ENCODE results near the gene AKAP9. TPM values are rescaled to one million over a fixed set of nuclear protein-coding genes. Genes with fewer than 3 reads are reported as not detected.

The AKAP9 gene
- total RNA-seq: 10.5 and 18.7 TPM in 2 replicates

DNA sequence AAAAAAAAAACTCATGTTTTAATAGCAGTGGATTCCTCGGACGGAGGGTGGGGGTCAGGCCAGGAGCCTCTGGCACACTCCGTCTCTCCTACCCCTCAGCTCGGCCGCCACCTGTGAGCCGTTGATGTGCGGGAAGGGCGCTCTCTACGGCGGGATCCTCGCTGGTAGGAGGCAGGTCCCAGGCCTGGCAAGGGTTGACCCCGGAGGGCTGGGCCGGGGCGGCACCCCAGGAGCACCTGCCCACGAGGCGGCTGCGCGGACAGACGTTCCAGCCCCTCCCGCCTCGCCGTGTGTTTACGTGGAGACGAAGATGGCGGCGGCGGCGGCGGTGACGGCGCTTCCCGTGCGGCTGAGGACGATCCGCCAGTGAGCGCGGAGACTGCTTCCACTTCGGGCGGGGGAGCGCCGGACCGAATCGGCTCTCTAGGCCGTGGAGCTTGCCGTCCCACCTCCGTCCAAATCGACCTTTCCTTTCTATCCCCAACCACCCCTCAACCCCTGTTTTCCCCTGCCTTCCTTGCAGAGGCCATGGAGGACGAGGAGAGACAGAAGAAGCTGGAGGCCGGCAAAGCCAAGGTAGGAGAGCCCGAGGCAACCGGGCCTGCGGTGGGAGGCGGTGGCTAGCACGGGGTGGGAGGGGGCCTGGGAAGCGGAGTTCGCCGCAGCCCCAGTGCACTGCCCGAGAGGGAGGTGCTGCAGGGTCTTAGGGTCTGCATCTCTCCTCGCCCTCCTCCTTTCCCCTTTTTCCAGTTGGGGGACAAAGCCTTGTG, at the start of gene AKAP9:
Gene AKAP9, plus strand, starts transcription at position 291 of the 770 bp plus-strand sequence. Its CDS starts 238 bp downstream, at position 529.

DNA sequence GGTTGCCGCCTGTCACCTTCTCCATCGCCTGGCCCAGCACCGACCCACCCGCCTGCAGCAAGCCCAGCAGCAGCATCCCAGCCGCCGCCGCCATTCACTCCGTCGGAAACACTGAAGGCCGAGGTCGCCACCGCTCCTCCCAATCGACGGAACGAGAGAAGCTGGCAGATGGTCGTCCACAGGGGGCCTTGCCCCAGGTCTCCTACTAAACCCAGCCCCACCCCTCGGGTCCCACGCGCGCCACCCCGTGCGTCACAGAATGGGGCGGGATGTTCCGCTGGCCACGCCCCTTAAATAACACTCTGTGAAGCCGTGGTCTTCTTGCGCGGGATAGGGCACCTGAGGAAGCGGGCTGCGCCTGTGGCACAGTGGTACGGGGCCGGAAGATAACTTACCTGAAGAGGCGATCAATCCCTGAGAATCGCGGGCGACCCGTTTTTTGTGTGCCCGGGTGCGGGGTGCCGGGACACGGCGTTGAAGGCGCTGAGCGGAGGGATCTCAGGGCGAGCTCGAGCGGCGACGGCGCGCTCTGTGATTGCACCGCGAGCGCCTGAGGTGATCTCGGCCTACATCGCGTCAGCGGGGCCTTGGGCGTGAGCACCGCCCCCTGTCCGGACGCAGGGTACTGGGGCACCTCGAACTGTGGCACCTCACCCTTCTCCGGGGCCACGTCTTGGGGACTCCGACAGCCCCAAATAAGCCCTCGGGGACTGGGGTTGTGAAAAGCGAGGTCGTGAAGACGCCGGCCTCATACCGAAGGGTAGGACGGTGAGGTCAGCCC, 193.8 kb downstream of the AKAP9 start, which contains the start of gene CYP51A1:
Gene CYP51A1, minus strand, starts transcription at position 207 of the 781 bp plus-strand sequence. Its CDS starts 113 bp downstream, at position 94.

Other genes starting within 250 kb of the AKAP9 start
- gene MTERF1, start 60.2 kb upstream of the AKAP9 start, total RNA-seq: 5.1 and 8.1 TPM in 2 replicates
- 217 and 250 TPM in 2 replicates for gene CYP51A1, start 193.6 kb downstream of the AKAP9 start, total RNA-seq
- not detected in 2 replicates for gene LRRD1, start 238.3 kb downstream of the AKAP9 start, total RNA-seq

Measured in hair follicular keratinocyte (primary cell).